Measurements from ENCODE around the gene SLC7A9.

SLC7A9 gene

DNA sequence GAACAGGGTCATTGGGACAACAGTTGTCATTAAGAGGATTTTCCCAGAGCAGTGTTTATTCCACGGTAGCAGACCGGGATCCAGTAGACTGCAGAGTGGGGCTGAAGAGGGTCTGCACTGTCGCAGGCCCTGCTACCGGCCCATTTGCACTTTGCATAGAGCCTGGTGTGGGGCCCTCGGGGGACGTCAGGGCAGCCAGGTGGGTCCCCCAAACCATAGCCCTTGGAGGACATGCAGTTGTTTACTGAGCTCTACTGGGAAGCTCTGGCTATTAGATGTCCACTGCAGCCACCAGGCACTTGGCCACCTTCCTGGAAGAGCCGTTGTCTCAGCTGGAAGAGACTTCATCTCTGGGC is 45.8 kb downstream of the SLC7A9 start:
- DNase-seq (ENCODE audit: extremely low read depth, low read depth) = no peak
- no peak for TF ChIP-seq CTCF (IDR thresholded peaks at IDR 0.05; ENCODE audit: low read depth, low read length, missing control alignments)
- no peak overlapping the region for H3K4me3 ChIP-seq (replicated peaks; ENCODE audit: low read depth, low read length)

DNA sequence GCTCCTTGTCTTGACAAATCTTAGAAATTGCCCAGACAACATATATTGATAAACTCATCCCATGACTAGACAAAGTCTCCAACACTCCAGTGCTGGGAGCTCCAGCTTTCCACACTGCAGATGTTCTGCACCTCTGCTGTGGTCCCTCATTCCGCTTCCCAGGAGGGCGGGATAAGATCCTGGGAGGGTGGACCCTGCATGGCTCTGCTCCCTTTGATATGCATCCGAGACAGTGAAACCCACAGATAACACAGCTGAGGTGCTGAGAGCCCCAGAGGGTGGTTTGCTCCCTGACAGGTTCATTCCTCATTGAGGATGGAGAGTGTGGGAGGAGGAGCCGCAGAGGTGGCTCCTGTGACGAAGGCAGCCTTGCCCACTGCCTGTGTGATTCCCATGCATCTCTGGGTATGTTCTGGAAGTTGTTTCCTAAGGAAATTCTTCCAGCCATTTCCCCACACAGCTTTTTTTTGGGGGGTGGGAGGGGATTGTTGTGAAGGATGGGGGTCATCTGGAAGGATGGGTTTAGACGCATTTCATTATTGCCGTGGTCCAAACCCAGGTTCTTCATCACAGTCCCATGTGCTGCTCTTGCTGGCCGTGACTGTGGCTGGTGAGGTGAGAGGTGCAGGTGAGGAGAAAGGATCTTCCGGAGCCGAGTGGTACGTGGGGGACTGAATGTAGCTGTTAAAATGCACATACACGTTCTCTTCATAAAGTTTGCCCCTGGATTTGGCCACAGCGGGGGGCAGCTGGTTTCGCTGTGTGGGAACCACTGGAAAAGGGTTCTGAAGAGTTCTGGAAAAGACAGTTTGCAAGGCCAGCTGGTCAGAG is 46.4 kb downstream of the SLC7A9 start:
- DNase-seq (ENCODE audit: extremely low read depth, low read depth) = no peak

DNA sequence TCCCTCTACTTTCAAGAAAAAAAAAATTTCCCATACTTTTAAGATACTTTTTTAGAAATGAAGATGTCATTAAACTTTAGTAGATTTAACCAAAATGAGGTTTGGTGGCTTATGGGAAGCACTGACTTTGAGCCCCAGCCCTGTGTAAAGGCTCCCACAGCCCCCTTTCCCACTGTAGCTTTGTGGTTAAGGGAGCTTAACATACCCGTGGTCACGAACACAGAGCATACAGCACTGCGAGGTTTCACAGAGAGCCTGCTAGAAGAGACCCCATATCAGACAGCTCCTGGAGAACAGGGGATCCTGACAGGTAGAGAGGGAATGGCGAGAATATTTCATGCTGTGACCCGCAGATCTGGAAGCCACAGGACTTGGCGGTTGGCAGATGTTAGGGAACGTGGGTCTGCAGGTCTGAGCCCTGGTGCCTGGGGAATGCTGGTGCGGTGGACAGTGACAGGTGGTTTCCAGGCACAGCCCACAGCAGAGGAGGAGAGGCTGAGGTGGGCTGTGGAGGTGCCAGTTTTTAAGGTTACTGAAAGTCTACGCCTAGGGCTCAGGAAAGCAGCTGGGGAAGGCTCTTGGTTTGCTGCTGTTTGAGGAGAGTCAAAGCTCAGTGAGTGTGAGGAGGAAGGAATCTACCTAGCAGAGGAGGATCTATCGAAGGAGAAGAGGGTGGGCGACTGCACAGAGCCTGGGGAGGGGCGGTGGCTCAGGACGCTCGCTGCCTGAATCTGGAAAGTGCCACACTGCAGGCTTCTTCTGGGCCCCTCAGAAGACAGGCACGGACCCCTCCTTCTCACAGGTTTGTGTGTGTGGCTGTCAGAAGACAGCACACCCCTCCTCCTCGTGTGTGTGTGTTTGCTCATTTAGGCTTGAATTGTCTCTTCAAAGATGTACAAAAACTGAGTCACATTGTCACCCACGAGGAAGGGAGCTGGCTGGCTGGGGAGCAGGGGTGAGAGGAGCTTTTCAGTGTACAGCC is 49.9 kb downstream of the SLC7A9 start:
- no peak for TF ChIP-seq CTCF (IDR thresholded peaks at IDR 0.05; ENCODE audit: low read depth, low read length, missing control alignments)
- H3K4me3 ChIP-seq (replicated peaks; ENCODE audit: low read depth, low read length) = no peak overlapping the region
- no peak for DNase-seq (ENCODE audit: extremely low read depth, low read depth)

More for the DNA sequence above, 46.4 kb downstream of the SLC7A9 start:
- TF ChIP-seq CTCF (IDR thresholded peaks at IDR 0.05; ENCODE audit: low read depth, low read length, missing control alignments) = no peak
- no peak overlapping the region for H3K4me3 ChIP-seq (replicated peaks; ENCODE audit: low read depth, low read length)

DNA sequence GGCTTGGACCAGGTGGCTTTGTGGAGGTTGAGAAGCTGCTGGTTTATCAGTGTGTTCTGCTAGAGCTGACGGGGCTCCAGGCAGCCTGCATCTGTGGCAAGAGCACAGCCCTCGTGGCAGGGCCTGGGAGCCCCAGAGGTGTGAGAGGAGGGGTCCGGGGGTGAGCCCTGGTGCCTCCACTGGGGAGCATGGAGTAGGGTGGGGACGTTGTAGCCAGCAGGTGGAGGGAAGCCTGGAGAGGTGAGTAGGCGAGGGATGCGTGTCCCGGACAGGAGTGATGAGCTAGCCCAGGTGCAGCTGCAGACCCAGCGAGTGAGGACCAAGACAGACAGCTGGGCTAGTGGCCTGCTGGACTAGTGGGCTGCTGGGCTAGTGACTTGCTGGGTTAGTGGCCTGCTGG is 51.0 kb downstream of the SLC7A9 start:
- DNase-seq (ENCODE audit: extremely low read depth, low read depth) = no peak
- TF ChIP-seq CTCF (IDR thresholded peaks at IDR 0.05; ENCODE audit: low read depth, low read length, missing control alignments) = no peak
- H3K4me3 ChIP-seq (replicated peaks; ENCODE audit: low read depth, low read length) = no peak overlapping the region

GRCh38 chr19:32817569-32818476 is 51.7 kb downstream of the SLC7A9 start:
- H3K4me3 ChIP-seq (replicated peaks; ENCODE audit: low read depth, low read length) = no peak overlapping the region
- TF ChIP-seq CTCF (IDR thresholded peaks at IDR 0.05; ENCODE audit: low read depth, low read length, missing control alignments) = no peak
- no peak for DNase-seq (ENCODE audit: extremely low read depth, low read depth)

GRCh38 chr19:32816555-32817099 is 52.9 kb downstream of the SLC7A9 start:
- no peak for DNase-seq (ENCODE audit: extremely low read depth, low read depth)
- no peak for TF ChIP-seq CTCF (IDR thresholded peaks at IDR 0.05; ENCODE audit: low read depth, low read length, missing control alignments)

More at GRCh38 chr19:32816555-32817099, 52.9 kb downstream of the SLC7A9 start:
- H3K4me3 ChIP-seq (replicated peaks; ENCODE audit: low read depth, low read length) = no peak overlapping the region

Data from HFF-Myc (cell line).